ENCODE data around the gene NBPF1. TPM values are rescaled to one million over a fixed set of nuclear protein-coding genes. Genes with fewer than 3 reads are reported as not detected.
"Not testable (repeated sequence)": the region's sequence is repeated elsewhere in the genome, so short reads cannot be mapped to it uniquely, and the experiment has no call there.

The NBPF1 gene
- total RNA-seq, 1 donor from 2014 or later: 4.1 TPM

- intact Hi-C loops (cut with micrococcal nuclease): not testable (repeated sequence)
These were observed 10.7 kb upstream of the NBPF1 start for GRCh38 chr1:16623812-16624719.

GRCh38 chr1:16623337-16623736 lies 10.0 kb upstream of the NBPF1 start:
- intact Hi-C loops (cut with micrococcal nuclease): not testable (repeated sequence)

- intact Hi-C loops (cut with micrococcal nuclease): loop anchor here (1.0 kb wide), 1 partner anchor 330 kb away; no protein-coding TSS in a partner anchor
These were observed 8.4 kb upstream of the NBPF1 start for GRCh38 chr1:16621681-16622315.

GRCh38 chr1:16621300-16621658 lies 7.9 kb upstream of the NBPF1 start:
- intact Hi-C loops (cut with micrococcal nuclease): loop anchor here (1.0 kb wide), 1 partner anchor 330 kb away; no protein-coding TSS in a partner anchor

- intact Hi-C loops (cut with micrococcal nuclease): not testable (repeated sequence)
These were observed 6.6 kb upstream of the NBPF1 start for GRCh38 chr1:16619803-16620501.

DNA sequence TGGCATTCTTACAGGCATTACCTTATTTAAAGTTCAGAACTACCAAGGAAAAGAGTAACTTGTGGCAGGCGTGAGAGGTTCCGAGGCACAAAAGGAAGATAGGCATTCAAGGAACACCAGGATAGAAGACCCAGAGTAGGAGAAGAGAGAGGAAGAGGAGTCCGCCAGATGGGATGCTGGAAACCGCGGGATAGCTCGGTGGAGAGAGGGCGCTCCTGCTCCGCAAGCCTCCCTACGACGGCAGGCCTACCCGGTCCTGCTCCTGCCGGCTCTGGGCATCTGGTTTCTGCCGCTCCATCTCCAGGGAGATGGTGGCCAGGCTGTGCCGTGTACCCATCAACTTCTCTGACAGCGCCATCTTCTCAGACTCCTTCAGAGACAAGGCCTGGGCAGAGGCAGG lies 5.4 kb upstream of the NBPF1 start:
- intact Hi-C loops (cut with micrococcal nuclease): no loop called here

- intact Hi-C loops (cut with micrococcal nuclease): no loop called here
These were observed 4.6 kb upstream of the NBPF1 start for GRCh38 chr1:16617778-16618580.

GRCh38 chr1:16617114-16617631 lies 3.8 kb upstream of the NBPF1 start:
- intact Hi-C loops (cut with micrococcal nuclease): no loop called here

GRCh38 chr1:16615253-16616252 lies 2.2 kb upstream of the NBPF1 start:
- intact Hi-C loops (cut with micrococcal nuclease): no loop called here

GRCh38 chr1:16614361-16615252 lies 1.2 kb upstream of the NBPF1 start:
- intact Hi-C loops (cut with micrococcal nuclease): no loop called here

DNA sequence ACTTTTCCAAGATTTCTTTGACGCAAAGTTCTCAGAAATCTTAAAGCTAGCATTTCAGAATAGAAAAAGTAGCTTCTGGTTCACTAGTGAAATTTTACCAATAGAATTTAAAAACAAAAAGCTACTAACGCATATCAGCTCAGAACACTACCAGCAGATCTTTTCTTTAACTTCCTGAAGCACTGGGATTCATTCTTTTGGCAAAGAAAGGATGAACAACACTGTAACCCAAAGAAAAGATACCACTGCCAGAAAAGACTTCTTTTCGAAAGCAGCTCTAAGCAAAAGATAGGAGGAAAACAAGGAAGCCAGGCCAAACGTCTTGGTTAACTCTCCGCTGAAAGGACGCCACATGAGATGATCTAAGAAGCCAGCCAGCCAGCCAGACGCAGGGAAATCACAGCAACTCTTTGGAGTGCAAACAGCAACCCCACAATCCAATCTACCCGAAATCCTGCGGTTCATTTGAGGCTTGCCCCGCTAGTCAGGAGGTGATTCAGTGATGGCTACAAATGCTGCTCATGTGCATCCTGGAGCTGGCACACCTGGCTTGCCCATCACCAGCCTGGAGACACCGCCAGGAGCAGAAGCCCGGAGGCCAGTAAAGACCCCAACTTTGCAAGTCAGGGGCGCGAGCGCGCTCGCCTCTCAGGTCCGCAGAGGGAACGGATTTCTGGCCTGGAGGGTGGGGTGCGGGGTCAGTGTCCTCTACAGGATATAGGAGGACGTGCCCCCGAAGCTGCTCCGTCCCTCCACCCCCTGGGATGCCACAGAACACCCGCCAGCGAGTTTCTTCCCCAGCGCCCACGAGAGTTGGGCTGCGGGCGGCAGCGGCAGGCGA lies 812 bp downstream of the NBPF1 start:
- intact Hi-C loops (cut with micrococcal nuclease): loop anchor here (2.0 kb wide), 1 partner anchor 32 kb away; no protein-coding TSS in a partner anchor

- intact Hi-C loops (cut with micrococcal nuclease): loop anchor here (2.0 kb wide), 1 partner anchor 33 kb away; no protein-coding TSS in a partner anchor
These were observed 1.4 kb downstream of the NBPF1 start for GRCh38 chr1:16611981-16612331.

- intact Hi-C loops (cut with micrococcal nuclease): not testable (repeated sequence)
These were observed 2.2 kb downstream of the NBPF1 start for GRCh38 chr1:16611164-16611563.

- intact Hi-C loops (cut with micrococcal nuclease): not testable (repeated sequence)
These were observed 2.8 kb downstream of the NBPF1 start for GRCh38 chr1:16610553-16610952.

GRCh38 chr1:16609761-16610160 lies 3.6 kb downstream of the NBPF1 start:
- intact Hi-C loops (cut with micrococcal nuclease): not testable (repeated sequence)

DNA sequence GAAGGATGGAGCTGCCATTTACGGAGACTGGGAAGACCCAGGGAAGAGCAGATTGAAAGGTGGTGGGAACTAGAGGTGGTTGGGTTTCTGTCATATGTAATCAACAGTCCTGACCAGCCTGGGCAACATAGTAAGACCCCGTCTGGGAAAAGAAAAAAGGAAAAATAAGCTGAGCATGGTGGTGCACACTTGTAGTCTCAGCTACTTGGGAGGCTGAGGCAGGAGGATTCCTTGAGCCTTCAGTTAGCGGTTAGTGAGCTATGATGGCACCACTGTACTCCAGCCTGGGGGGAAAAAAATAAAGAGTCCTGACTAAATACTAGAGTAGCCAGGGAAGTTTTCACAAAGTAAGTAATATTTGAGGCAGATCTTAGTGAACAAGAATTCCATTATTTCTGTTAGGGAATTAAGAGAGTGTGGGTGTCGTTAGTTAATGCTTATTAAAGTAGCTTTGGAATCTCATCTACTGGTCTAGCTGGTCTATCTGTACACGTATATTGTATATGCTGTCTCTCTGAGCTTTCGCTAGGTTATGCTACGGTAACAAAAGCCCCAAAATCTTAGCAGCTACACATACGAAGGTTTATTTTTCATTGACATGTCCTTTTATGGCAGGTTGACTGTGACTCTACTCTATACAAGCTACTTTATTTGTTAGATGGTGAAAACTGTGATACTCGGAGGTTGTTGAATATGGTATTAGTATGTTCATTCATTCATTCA lies 4.4 kb downstream of the NBPF1 start:
- intact Hi-C loops (cut with micrococcal nuclease): no loop called here

Measured in T-helper 2 cell treated with Interferon-gamma antibody and Interleukin-4, amounts not matched to agents 100 ng/mL and 5 ng/mL, for 36 hours (primary cell).